ENCODE data around the gene DDX59.

DDX59 gene

GRCh38 chr1:200669314-200670241 is at the start of gene DDX59:
Gene DDX59, minus strand, starts transcription at chr1:200669907. Its CDS starts 3,167 bp downstream, at chr1:200666740.
- peak; percentile 76 for DNase-seq (ENCODE audit: low read depth in 2 of 2)

- no peak for DNase-seq (ENCODE audit: low read depth in 2 of 2)
These were observed 44.9 kb upstream of the DDX59 start for GRCh38 chr1:200714504-200715187.

- DNase-seq (ENCODE audit: low read depth in 2 of 2): no peak
These were observed 40.5 kb upstream of the DDX59 start for GRCh38 chr1:200710166-200710565.

GRCh38 chr1:200708769-200709168 is 39.1 kb upstream of the DDX59 start:
- DNase-seq (ENCODE audit: low read depth in 2 of 2): no peak

- no peak for DNase-seq (ENCODE audit: low read depth in 2 of 2)
These were observed 38.5 kb upstream of the DDX59 start for GRCh38 chr1:200708161-200708560.

GRCh38 chr1:200707116-200707515 is 37.4 kb upstream of the DDX59 start:
- DNase-seq (ENCODE audit: low read depth in 2 of 2): no peak

GRCh38 chr1:200706111-200706814 is 36.6 kb upstream of the DDX59 start:
- DNase-seq (ENCODE audit: low read depth in 2 of 2): no peak

GRCh38 chr1:200704986-200705500 is 35.3 kb upstream of the DDX59 start:
- DNase-seq (ENCODE audit: low read depth in 2 of 2): no peak

GRCh38 chr1:200699871-200700270 is 30.2 kb upstream of the DDX59 start:
- no peak for DNase-seq (ENCODE audit: low read depth in 2 of 2)

- DNase-seq (ENCODE audit: low read depth in 2 of 2): no peak
These were observed 25.0 kb upstream of the DDX59 start for GRCh38 chr1:200694738-200695137.

GRCh38 chr1:200693327-200693726 is 23.6 kb upstream of the DDX59 start:
- DNase-seq (ENCODE audit: low read depth in 2 of 2): no peak

- DNase-seq (ENCODE audit: low read depth in 2 of 2): no peak
These were observed 22.6 kb upstream of the DDX59 start for GRCh38 chr1:200692316-200692715.

- DNase-seq (ENCODE audit: low read depth in 2 of 2): no peak
These were observed 16.9 kb upstream of the DDX59 start for GRCh38 chr1:200686620-200687019.

- no peak for DNase-seq (ENCODE audit: low read depth in 2 of 2)
These were observed 14.3 kb upstream of the DDX59 start for GRCh38 chr1:200684015-200684414.

- no peak for DNase-seq (ENCODE audit: low read depth in 2 of 2)
These were observed 13.6 kb upstream of the DDX59 start for GRCh38 chr1:200683298-200683697.

GRCh38 chr1:200681231-200681630 is 11.5 kb upstream of the DDX59 start:
- no peak for DNase-seq (ENCODE audit: low read depth in 2 of 2)

- DNase-seq (ENCODE audit: low read depth in 2 of 2): no peak
These were observed 7.1 kb upstream of the DDX59 start for GRCh38 chr1:200676829-200677228.

- DNase-seq (ENCODE audit: low read depth in 2 of 2): no peak
These were observed 5.8 kb upstream of the DDX59 start for GRCh38 chr1:200675588-200675852.

GRCh38 chr1:200674838-200675587 is 5.3 kb upstream of the DDX59 start:
- no peak for DNase-seq (ENCODE audit: low read depth in 2 of 2)

GRCh38 chr1:200673952-200674823 is 4.5 kb upstream of the DDX59 start:
- no peak for DNase-seq (ENCODE audit: low read depth in 2 of 2)
